ENCODE measurements around the gene APBA3. TPM values are rescaled to one million over a fixed set of nuclear protein-coding genes. Genes with fewer than 3 reads are reported as not detected.

Gene APBA3
- total and polyA plus RNA-seq, 5 experiments from 2014 or later, result 25.0 to 80.4 (median 33.0) TPM

- Mint-ChIP-seq H3K36me3 (no peaks in the 10 kb centered on the region), H3K9me3 (no peaks in the 10 kb centered on the region), H3K27me3 (peaks cover 0 to 9% (median 2%) of the 10 kb centered on the region in 5 donors), H3K4me3 (peak overlapping the region; percentile 75 to 90 (median 80)), H3K4me1 (peaks cover 5 to 31% (median 15%) of the 10 kb centered on the region in 4 donors), H3K27ac (peak overlapping the region in 5 of 10 donors; percentile 9 to 47 (median 28))
- DNase-seq, result no peak
- POLR2A ChIA-PET, result interaction anchor here (0.5 to 3.3 kb wide), 5 partner anchors 9 to 45 kb away, joined by 3 to 19 read pairs (median 5); partner anchors contain the start of genes APBA3 and MRPL54
- ATAC-seq, result no peak
These were observed 39.5 kb downstream of the APBA3 start for GRCh38 chr19:3721887-3722442.

- H3K4me1 Mint-ChIP-seq, result peaks cover 5 to 31% (median 15%) of the 10 kb centered on the region in 4 donors
- H3K36me3 Mint-ChIP-seq, result no peaks in the 10 kb centered on the region
- peak overlapping the region in 1 of 10 donors; percentile 9 for H3K27ac Mint-ChIP-seq
- ATAC-seq, result peak; percentile 85 to 93
- POLR2A ChIA-PET, result interaction anchor here (0.5 to 3.3 kb wide), 6 partner anchors 10 to 357 kb away, joined by 3 to 19 read pairs (median 4); partner anchors contain the start of genes APBA3 and MRPL54
- peaks cover 0 to 9% (median 2%) of the 10 kb centered on the region in 5 donors for H3K27me3 Mint-ChIP-seq
- H3K4me3 Mint-ChIP-seq, result peak overlapping the region; percentile 75 to 90 (median 80)
- peak; percentile 72 to 89 (median 80) for DNase-seq
- no peaks in the 10 kb centered on the region for H3K9me3 Mint-ChIP-seq
These were observed 40.2 kb downstream of the APBA3 start for GRCh38 chr19:3721131-3721886.

GRCh38 chr19:3720349-3720917 is 41.1 kb downstream of the APBA3 start:
- POLR2A ChIA-PET, result interaction anchor here (0.6 to 3.3 kb wide), 4 partner anchors 41 to 356 kb away, joined by 3 to 19 read pairs (median 6); partner anchors contain the start of genes APBA3 and MRPL54
- H3K27ac Mint-ChIP-seq, result no peak overlapping the region
- no peaks in the 10 kb centered on the region for H3K9me3 Mint-ChIP-seq

GRCh38 chr19:3719868-3720267 is 41.6 kb downstream of the APBA3 start:
- Mint-ChIP-seq H3K36me3 (no peaks in the 10 kb centered on the region), H3K27me3 (peaks cover 0 to 9% (median 2%) of the 10 kb centered on the region in 5 donors), H3K9me3 (no peaks in the 10 kb centered on the region), H3K4me3 (peak overlapping the region in 1 of 10 donors; percentile 18), H3K4me1 (peaks cover 1 to 29% (median 15%) of the 10 kb centered on the region in 4 donors), H3K27ac (no peak overlapping the region)
- DNase-seq (no peak), ATAC-seq (no peak)
- POLR2A ChIA-PET, result interaction anchor here (3.3 kb wide), 1 partner anchor 42 kb away, joined by 19 read pairs; the partner anchor contains the start of genes APBA3 and MRPL54

More at GRCh38 chr19:3720349-3720917, 41.1 kb downstream of the APBA3 start:
- ATAC-seq (no peak), DNase-seq (no peak)
- H3K27me3 Mint-ChIP-seq, result peaks cover 0 to 9% (median 2%) of the 10 kb centered on the region in 5 donors
- no peaks in the 10 kb centered on the region for H3K36me3 Mint-ChIP-seq
- peaks cover 5 to 31% (median 15%) of the 10 kb centered on the region in 4 donors for H3K4me1 Mint-ChIP-seq
- H3K4me3 Mint-ChIP-seq, result peak overlapping the region in 4 of 10 donors; percentile 19 to 90 (median 80)

GRCh38 chr19:3716147-3716668 is 45.3 kb downstream of the APBA3 start:
- ATAC-seq, result no peak
- Mint-ChIP-seq H3K27ac (no peak overlapping the region), H3K27me3 (peaks cover 0 to 7% (median 2%) of the 10 kb centered on the region in 5 donors), H3K4me3 (no peak overlapping the region), H3K36me3 (no peaks in the 10 kb centered on the region), H3K9me3 (no peaks in the 10 kb centered on the region), H3K4me1 (peaks cover 0 to 15% (median 10%) of the 10 kb centered on the region in 4 donors)
- no peak for DNase-seq
- POLR2A ChIA-PET, result no interaction called here

- H3K27ac Mint-ChIP-seq, result peak overlapping the region in 4 of 10 donors; percentile 0 to 47 (median 32)
- no peaks in the 10 kb centered on the region for H3K36me3 Mint-ChIP-seq
- H3K9me3 Mint-ChIP-seq, result no peaks in the 10 kb centered on the region
- POLR2A ChIA-PET, result no interaction called here
- H3K27me3 Mint-ChIP-seq, result peaks cover 0 to 8% (median 2%) of the 10 kb centered on the region in 5 donors
- ATAC-seq (no peak), DNase-seq (no peak)
- H3K4me3 Mint-ChIP-seq, result no peak overlapping the region
- peaks cover 0 to 7% (median 4%) of the 10 kb centered on the region in 4 donors for H3K4me1 Mint-ChIP-seq
These were observed 48.6 kb downstream of the APBA3 start for GRCh38 chr19:3712663-3713611.

GRCh38 chr19:3710265-3710812 is 51.2 kb downstream of the APBA3 start:
- no peaks in the 10 kb centered on the region for H3K36me3 Mint-ChIP-seq
- peaks cover 0 to 13% (median 2%) of the 10 kb centered on the region in 5 donors for H3K27me3 Mint-ChIP-seq
- DNase-seq, result no peak
- peaks cover 2 to 7% (median 4%) of the 10 kb centered on the region in 4 donors for H3K4me1 Mint-ChIP-seq
- ATAC-seq, result no peak
- H3K9me3 Mint-ChIP-seq, result no peaks in the 10 kb centered on the region
- H3K27ac Mint-ChIP-seq, result peak overlapping the region in 1 of 10 donors; percentile 40
- H3K4me3 Mint-ChIP-seq, result no peak overlapping the region
- POLR2A ChIA-PET, result interaction anchor here (0.7 kb wide), 1 partner anchor 43 kb away, joined by 3 read pairs; no protein-coding TSS in a partner anchor

- H3K4me3 Mint-ChIP-seq, result no peak within 1 kb of the TSS
- H3K9me3 Mint-ChIP-seq, result no peaks in the 10 kb centered on the region
- DNase-seq (no peak), ATAC-seq (no peak)
- no peaks in the 10 kb centered on the region for H3K36me3 Mint-ChIP-seq
- peak within 1 kb of the TSS in 1 of 10 donors; percentile 41 for H3K27ac Mint-ChIP-seq
- peaks cover 2 to 5% (median 4%) of the 10 kb centered on the region in 4 donors for H3K4me1 Mint-ChIP-seq
- H3K27me3 Mint-ChIP-seq, result peaks cover 0 to 20% (median 2%) of the 10 kb centered on the region in 5 donors
- POLR2A ChIA-PET, result interaction anchor here (0.9 kb wide), 1 partner anchor 11 kb away, joined by 3 read pairs; no protein-coding TSS in a partner anchor
These were observed 53.1 kb downstream of the APBA3 start, which contains the start of gene TJP3 for GRCh38 chr19:3708207-3708931. TJP3 (plus strand) TSS chr19:3708384; CDS start chr19:3728433, 20,049 bp downstream.

- Mint-ChIP-seq H3K27ac (no peak overlapping the region), H3K9me3 (no peaks in the 10 kb centered on the region), H3K27me3 (peaks cover 0 to 19% (median 2%) of the 10 kb centered on the region in 5 donors), H3K36me3 (no peaks in the 10 kb centered on the region), H3K4me1 (peaks cover 0 to 2% (median under 1%) of the 10 kb centered on the region in 4 donors), H3K4me3 (no peak overlapping the region)
- ATAC-seq (no peak), DNase-seq (no peak)
- POLR2A ChIA-PET, result interaction anchor here (0.9 kb wide), 1 partner anchor 10 kb away, joined by 3 read pairs; no protein-coding TSS in a partner anchor
These were observed 53.7 kb downstream of the APBA3 start for GRCh38 chr19:3707868-3708206.

- Mint-ChIP-seq H3K4me3 (peak overlapping the region in 8 of 10 donors; percentile 24 to 67 (median 61)), H3K27me3 (peaks cover 0 to 7% (median 0%) of the 10 kb centered on the region in 5 donors), H3K36me3 (peaks cover 0 to under 1% (median 0%) of the 10 kb centered on the region in 3 donors), H3K27ac (peak overlapping the region in 2 of 10 donors; percentile 68 to 85), H3K9me3 (no peaks in the 10 kb centered on the region), H3K4me1 (peaks cover 14 to 29% (median 27%) of the 10 kb centered on the region in 4 donors)
- POLR2A ChIA-PET, result interaction anchor here (1.6 to 6.6 kb wide), 3 partner anchors 14 to 36 kb away, joined by 4 to 98 read pairs (median 5); no protein-coding TSS in a partner anchor
- no peak for DNase-seq
- ATAC-seq, result no peak
These were observed 60.3 kb downstream of the APBA3 start for GRCh38 chr19:3701200-3701599.

Measured in naive thymus-derived CD8-positive, alpha-beta T cell (primary cell).